ENCODE data around the gene PIP5K1C.

The PIP5K1C gene

GRCh38 chr19:3621689-3622088 is 78.6 kb downstream of the PIP5K1C start:
- DNase-seq, result no peak

- no peak for DNase-seq
Observed at GRCh38 chr19:3620817-3621547, 79.3 kb downstream of the PIP5K1C start.

GRCh38 chr19:3620145-3620816 is 80.0 kb downstream of the PIP5K1C start:
- DNase-seq, result no peak

- DNase-seq, result no peak
Observed at GRCh38 chr19:3619631-3620012, 80.6 kb downstream of the PIP5K1C start.

- no peak for DNase-seq
Observed at GRCh38 chr19:3618811-3619630, 81.2 kb downstream of the PIP5K1C start.

- no peak for DNase-seq
Observed at GRCh38 chr19:3618144-3618810, 82.0 kb downstream of the PIP5K1C start.

GRCh38 chr19:3617463-3617862 is 82.8 kb downstream of the PIP5K1C start:
- DNase-seq, result no peak

GRCh38 chr19:3615524-3616135 is 84.6 kb downstream of the PIP5K1C start:
- no peak for DNase-seq

GRCh38 chr19:3614858-3615505 is 85.3 kb downstream of the PIP5K1C start:
- no peak for DNase-seq

GRCh38 chr19:3613818-3614661 is 86.2 kb downstream of the PIP5K1C start:
- no peak for DNase-seq

GRCh38 chr19:3612901-3613741 is 87.1 kb downstream of the PIP5K1C start:
- no peak for DNase-seq

GRCh38 chr19:3612330-3612729 is 87.9 kb downstream of the PIP5K1C start:
- DNase-seq, result no peak

- DNase-seq, result no peak
Observed at GRCh38 chr19:3611841-3612240, 88.4 kb downstream of the PIP5K1C start.

GRCh38 chr19:3610745-3611717 is 89.2 kb downstream of the PIP5K1C start:
- no peak for DNase-seq

- no peak for DNase-seq
Observed at GRCh38 chr19:3609779-3610719, 90.2 kb downstream of the PIP5K1C start.

GRCh38 chr19:3608750-3609322 is 91.4 kb downstream of the PIP5K1C start:
- no peak for DNase-seq

- DNase-seq, result no peak
Observed at GRCh38 chr19:3608079-3608641, 92.1 kb downstream of the PIP5K1C start.
